ENCODE data around the gene VAV3. TPM values are rescaled to one million over a fixed set of nuclear protein-coding genes. Genes with fewer than 3 reads are reported as not detected.

VAV3 gene
- total RNA-seq, 1 donor from 2014 or later, result 4.8 TPM

GRCh38 chr1:107545056-107545577, 419.9 kb downstream of the VAV3 start:
- DNase-seq (ENCODE audit: low read depth), result no peak
- Histone ChIP-seq H3K36me3 (ENCODE audit: control insufficient read depth, insufficient read depth, low read length) (no peaks in the 10 kb centered on the region), H3K27me3 (ENCODE audit: control insufficient read depth, insufficient read depth, low read length) (no peaks in the 10 kb centered on the region), H3K4me3 (ENCODE audit: low read depth, low read length) (no peak overlapping the region)
- TF ChIP-seq, protein P1, sequence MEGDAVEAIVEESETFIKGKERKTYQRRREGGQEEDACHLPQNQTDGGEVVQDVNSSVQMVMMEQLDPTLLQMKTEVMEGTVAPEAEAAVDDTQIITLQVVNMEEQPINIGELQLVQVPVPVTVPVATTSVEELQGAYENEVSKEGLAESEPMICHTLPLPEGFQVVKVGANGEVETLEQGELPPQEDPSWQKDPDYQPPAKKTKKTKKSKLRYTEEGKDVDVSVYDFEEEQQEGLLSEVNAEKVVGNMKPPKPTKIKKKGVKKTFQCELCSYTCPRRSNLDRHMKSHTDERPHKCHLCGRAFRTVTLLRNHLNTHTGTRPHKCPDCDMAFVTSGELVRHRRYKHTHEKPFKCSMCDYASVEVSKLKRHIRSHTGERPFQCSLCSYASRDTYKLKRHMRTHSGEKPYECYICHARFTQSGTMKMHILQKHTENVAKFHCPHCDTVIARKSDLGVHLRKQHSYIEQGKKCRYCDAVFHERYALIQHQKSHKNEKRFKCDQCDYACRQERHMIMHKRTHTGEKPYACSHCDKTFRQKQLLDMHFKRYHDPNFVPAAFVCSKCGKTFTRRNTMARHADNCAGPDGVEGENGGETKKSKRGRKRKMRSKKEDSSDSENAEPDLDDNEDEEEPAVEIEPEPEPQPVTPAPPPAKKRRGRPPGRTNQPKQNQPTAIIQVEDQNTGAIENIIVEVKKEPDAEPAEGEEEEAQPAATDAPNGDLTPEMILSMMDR (IDR thresholded peaks at IDR 0.05; ENCODE audit: insufficient read depth, low read length, poor library complexity, severe bottlenecking), result no peak

GRCh38 chr1:107544285-107544684, 420.7 kb downstream of the VAV3 start:
- no peaks in the 10 kb centered on the region for H3K27me3 ChIP-seq (ENCODE audit: control insufficient read depth, insufficient read depth, low read length)
- no peaks in the 10 kb centered on the region for H3K36me3 ChIP-seq (ENCODE audit: control insufficient read depth, insufficient read depth, low read length)
- TF ChIP-seq, protein P1 (IDR thresholded peaks at IDR 0.05; ENCODE audit: insufficient read depth, low read length, poor library complexity, severe bottlenecking), result no peak
- no peak overlapping the region for H3K4me3 ChIP-seq (ENCODE audit: low read depth, low read length)
- DNase-seq (ENCODE audit: low read depth), result no peak

- H3K4me3 ChIP-seq (ENCODE audit: low read depth, low read length), result no peak overlapping the region
- TF ChIP-seq, protein P1 (IDR thresholded peaks at IDR 0.05; ENCODE audit: insufficient read depth, low read length, poor library complexity, severe bottlenecking), result no peak
- DNase-seq (ENCODE audit: low read depth), result no peak
- no peaks in the 10 kb centered on the region for H3K27me3 ChIP-seq (ENCODE audit: control insufficient read depth, insufficient read depth, low read length)
- H3K36me3 ChIP-seq (ENCODE audit: control insufficient read depth, insufficient read depth, low read length), result no peaks in the 10 kb centered on the region
Measured at GRCh38 chr1:107541412-107541811, 423.6 kb downstream of the VAV3 start.

GRCh38 chr1:107538502-107538901, 426.5 kb downstream of the VAV3 start:
- TF ChIP-seq, protein P1 (IDR thresholded peaks at IDR 0.05; ENCODE audit: insufficient read depth, low read length, poor library complexity, severe bottlenecking), result no peak
- H3K4me3 ChIP-seq (ENCODE audit: low read depth, low read length), result no peak overlapping the region
- H3K36me3 ChIP-seq (ENCODE audit: control insufficient read depth, insufficient read depth, low read length), result no peaks in the 10 kb centered on the region
- no peak for DNase-seq (ENCODE audit: low read depth)
- H3K27me3 ChIP-seq (ENCODE audit: control insufficient read depth, insufficient read depth, low read length), result no peaks in the 10 kb centered on the region

DNA sequence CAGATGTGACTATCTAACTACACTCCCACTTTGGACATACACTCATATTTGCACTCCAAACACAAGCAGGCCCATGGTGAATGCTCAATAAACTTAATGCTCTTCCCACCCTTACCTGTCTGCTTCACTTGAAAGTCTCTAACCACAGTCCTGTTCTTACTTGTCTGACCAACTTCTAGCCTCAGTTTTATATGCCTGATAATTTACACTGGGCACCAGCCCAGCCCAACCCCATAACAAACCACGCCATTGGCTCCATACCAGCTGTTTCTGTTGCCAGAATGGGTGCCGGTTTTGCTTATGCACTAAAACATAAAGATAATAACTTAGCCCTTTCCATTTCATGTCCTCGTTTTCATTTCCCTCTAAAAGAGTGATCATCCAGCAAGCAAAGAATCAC, 428.7 kb downstream of the VAV3 start:
- Histone ChIP-seq H3K4me3 (ENCODE audit: low read depth, low read length) (no peak overlapping the region), H3K36me3 (ENCODE audit: control insufficient read depth, insufficient read depth, low read length) (no peaks in the 10 kb centered on the region), H3K27me3 (ENCODE audit: control insufficient read depth, insufficient read depth, low read length) (no peaks in the 10 kb centered on the region)
- TF ChIP-seq, protein P1 (IDR thresholded peaks at IDR 0.05; ENCODE audit: insufficient read depth, low read length, poor library complexity, severe bottlenecking), result no peak
- DNase-seq (ENCODE audit: low read depth), result no peak

DNA sequence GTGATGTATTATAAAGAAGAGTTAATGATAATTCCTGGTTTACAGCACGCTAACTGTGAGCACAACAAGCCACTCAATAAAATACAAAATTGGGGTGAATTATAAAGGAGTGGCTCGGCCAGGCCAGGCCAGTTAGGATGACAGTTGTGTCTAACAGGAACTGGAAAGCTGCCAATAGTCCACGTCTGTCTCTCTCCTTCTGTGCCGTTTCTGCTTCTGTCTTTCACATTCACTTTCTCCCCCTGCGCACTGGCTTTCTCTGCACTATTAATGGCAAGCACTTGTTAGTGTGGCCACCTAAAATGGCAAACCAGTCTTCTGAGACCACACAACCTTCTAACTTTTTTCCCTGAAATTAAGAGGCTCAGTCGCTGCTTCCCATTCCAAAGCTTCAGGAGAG, 429.9 kb downstream of the VAV3 start:
- no peaks in the 10 kb centered on the region for H3K27me3 ChIP-seq (ENCODE audit: control insufficient read depth, insufficient read depth, low read length)
- TF ChIP-seq, protein P1 (IDR thresholded peaks at IDR 0.05; ENCODE audit: insufficient read depth, low read length, poor library complexity, severe bottlenecking), result no peak
- H3K4me3 ChIP-seq (ENCODE audit: low read depth, low read length), result no peak overlapping the region
- DNase-seq (ENCODE audit: low read depth), result no peak
- H3K36me3 ChIP-seq (ENCODE audit: control insufficient read depth, insufficient read depth, low read length), result no peaks in the 10 kb centered on the region

All from kidney epithelial cell (primary cell).